ENCODE data around the gene LUZP1. TPM values are rescaled to one million over a fixed set of nuclear protein-coding genes. Genes with fewer than 3 reads are reported as not detected.

The LUZP1 gene
- total RNA-seq, 2 experiments from 2014 or later: 20.1 to 23.7 TPM

DNA sequence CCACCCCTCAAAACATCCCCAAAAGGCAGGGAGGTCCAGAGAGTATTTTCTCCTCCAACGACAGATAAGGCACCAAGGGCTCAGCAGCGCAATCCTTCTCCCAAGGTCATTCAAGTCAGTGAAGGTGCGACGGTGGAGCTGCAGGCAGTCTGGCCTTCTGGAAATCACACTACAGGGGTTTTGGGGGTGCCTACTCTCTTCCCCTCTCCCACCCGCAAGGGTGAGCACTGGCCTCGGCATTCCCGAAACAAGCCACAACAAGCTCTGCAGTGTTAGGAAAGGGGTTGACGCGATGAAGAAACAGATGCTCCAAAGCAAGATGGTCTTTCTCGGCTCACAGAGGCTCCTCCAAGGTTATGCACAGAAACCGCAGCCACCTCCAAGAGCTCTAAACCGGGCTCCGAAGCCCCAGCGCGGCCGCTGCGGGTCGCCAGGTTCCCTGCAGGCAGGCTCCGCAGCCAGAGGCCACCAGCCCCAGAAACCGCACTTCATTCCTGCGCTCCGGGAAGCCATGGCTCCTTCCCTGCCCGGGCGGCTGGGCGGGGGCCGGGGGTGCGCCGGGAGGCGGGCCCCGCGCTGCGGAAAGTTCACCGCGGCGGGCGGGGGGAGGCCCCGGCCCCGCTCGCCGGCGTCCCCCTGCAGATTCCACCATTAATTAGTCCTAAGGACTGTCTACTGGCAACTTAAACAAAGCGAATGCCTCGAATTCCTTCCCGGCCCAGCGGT is 1.1 kb downstream of the LUZP1 start:
- no peaks in the 10 kb centered on the region for H3K27me3 Mint-ChIP-seq
- H3K36me3 ChIP-seq (ENCODE audit: insufficient read depth, low read length): no peaks in the 10 kb centered on the region
- POLR2A ChIA-PET: interaction anchor here (1.0 to 2.3 kb wide), 6 partner anchors 16 to 67 kb away, joined by 3 to 12 read pairs (median 4); no protein-coding TSS in a partner anchor
- peaks cover 49% of the 10 kb centered on the region for H3K4me1 Mint-ChIP-seq (ENCODE audit: low read depth)
- H3K27ac ChIP-seq (ENCODE audit: low read depth in 1 of 2, low read length in 2 of 2): no peak overlapping the region
- TF ChIP-seq, protein P1, sequence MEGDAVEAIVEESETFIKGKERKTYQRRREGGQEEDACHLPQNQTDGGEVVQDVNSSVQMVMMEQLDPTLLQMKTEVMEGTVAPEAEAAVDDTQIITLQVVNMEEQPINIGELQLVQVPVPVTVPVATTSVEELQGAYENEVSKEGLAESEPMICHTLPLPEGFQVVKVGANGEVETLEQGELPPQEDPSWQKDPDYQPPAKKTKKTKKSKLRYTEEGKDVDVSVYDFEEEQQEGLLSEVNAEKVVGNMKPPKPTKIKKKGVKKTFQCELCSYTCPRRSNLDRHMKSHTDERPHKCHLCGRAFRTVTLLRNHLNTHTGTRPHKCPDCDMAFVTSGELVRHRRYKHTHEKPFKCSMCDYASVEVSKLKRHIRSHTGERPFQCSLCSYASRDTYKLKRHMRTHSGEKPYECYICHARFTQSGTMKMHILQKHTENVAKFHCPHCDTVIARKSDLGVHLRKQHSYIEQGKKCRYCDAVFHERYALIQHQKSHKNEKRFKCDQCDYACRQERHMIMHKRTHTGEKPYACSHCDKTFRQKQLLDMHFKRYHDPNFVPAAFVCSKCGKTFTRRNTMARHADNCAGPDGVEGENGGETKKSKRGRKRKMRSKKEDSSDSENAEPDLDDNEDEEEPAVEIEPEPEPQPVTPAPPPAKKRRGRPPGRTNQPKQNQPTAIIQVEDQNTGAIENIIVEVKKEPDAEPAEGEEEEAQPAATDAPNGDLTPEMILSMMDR (IDR thresholded peaks at IDR 0.05): no peak
- intact Hi-C loops (cut with DNase I, micrococcal nuclease): loop anchor here (1.0 to 10.0 kb wide), 4 partner anchors 50 to 197 kb away; partner anchors contain the start of genes KDM1A (in 1 of the 2) and ZNF436 (in 1 of the 2)
- H3K4me3 ChIP-seq (ENCODE audit: low read length): peak overlapping the region; percentile 87
- H3K27me3 ChIP-seq (ENCODE audit: control insufficient read depth in 1 of 2, insufficient read depth in 2 of 2, low read length in 2 of 2): no peaks in the 10 kb centered on the region
- CTCF ChIA-PET: interaction anchor here (0.9 to 3.9 kb wide), 5 partner anchors 17 to 68 kb away, joined by 3 to 23 read pairs (median 8); no protein-coding TSS in a partner anchor
- no peaks in the 10 kb centered on the region for H3K9me3 Mint-ChIP-seq
- H3K4me3 Mint-ChIP-seq: peak overlapping the region; percentile 91
- peak overlapping the region; percentile 53 for H3K27ac Mint-ChIP-seq
- peaks cover 25% of the 10 kb centered on the region for H3K4me1 ChIP-seq (ENCODE audit: insufficient read depth, low read length)
- H3K9me3 ChIP-seq (ENCODE audit: control insufficient read depth in 1 of 2, insufficient read depth in 1 of 2, low read length in 2 of 2): peaks cover 0 to 4% of the 10 kb centered on the region in 2 experiments
- no peaks in the 10 kb centered on the region for H3K36me3 Mint-ChIP-seq (ENCODE audit: low read depth)
- peak; percentile 17 for ATAC-seq (ENCODE audit: poor library complexity)
- DNase-seq: peak in 13 of 14 experiments; percentile 6 to 68 (median 22)

DNA sequence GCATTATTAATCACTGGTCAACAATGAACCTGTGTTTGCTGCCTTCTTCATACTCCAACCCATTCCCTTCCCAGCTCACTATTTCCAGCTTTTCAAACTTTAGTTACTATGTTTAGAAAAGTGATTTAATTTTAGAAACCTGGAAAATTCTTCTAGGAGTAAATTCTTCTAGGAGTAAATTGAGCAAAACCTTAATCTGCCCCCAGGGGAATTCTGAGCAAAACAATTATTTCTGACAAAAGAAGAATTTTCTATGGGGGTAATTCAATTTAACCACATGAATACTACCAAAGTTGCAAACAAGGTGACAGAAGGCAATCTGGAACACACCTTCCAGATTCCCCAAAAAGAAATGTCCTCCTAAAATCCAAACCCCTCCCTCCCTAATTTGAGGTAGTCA is 1.8 kb downstream of the LUZP1 start:
- no peak for ATAC-seq (ENCODE audit: poor library complexity)
- H3K4me1 ChIP-seq (ENCODE audit: insufficient read depth, low read length): peaks cover 25% of the 10 kb centered on the region
- Mint-ChIP-seq H3K27me3 (no peaks in the 10 kb centered on the region), H3K27ac (peak overlapping the region; percentile 53), H3K9me3 (no peaks in the 10 kb centered on the region), H3K4me3 (peak overlapping the region; percentile 91), H3K4me1 (ENCODE audit: low read depth) (peaks cover 53% of the 10 kb centered on the region), H3K36me3 (ENCODE audit: low read depth) (no peaks in the 10 kb centered on the region)
- ChIA-PET CTCF (interaction anchor here (0.9 to 3.9 kb wide), 4 partner anchors 17 to 67 kb away, joined by 3 to 23 read pairs (median 11); no protein-coding TSS in a partner anchor), POLR2A (interaction anchor here (2.1 to 2.3 kb wide), 3 partner anchors 48 to 64 kb away, joined by 6 to 12 read pairs (median 10); no protein-coding TSS in a partner anchor)
- TF ChIP-seq, protein P1 (IDR thresholded peaks at IDR 0.05): no peak
- H3K4me3 ChIP-seq (ENCODE audit: low read length): peak overlapping the region; percentile 87
- no peak overlapping the region for H3K27ac ChIP-seq (ENCODE audit: low read depth in 1 of 2, low read length in 2 of 2)
- intact Hi-C loops (cut with DNase I, micrococcal nuclease): loop anchor here (5.0 to 10.0 kb wide), 2 partner anchors 50 to 198 kb away; partner anchors contain the start of gene ZNF436 (in 1 of the 2)
- no peak for DNase-seq
- H3K27me3 ChIP-seq (ENCODE audit: control insufficient read depth in 1 of 2, insufficient read depth in 2 of 2, low read length in 2 of 2): no peaks in the 10 kb centered on the region
- H3K9me3 ChIP-seq (ENCODE audit: control insufficient read depth in 1 of 2, insufficient read depth in 1 of 2, low read length in 2 of 2): peaks cover 0 to 4% of the 10 kb centered on the region in 2 experiments
- no peaks in the 10 kb centered on the region for H3K36me3 ChIP-seq (ENCODE audit: insufficient read depth, low read length)

DNA sequence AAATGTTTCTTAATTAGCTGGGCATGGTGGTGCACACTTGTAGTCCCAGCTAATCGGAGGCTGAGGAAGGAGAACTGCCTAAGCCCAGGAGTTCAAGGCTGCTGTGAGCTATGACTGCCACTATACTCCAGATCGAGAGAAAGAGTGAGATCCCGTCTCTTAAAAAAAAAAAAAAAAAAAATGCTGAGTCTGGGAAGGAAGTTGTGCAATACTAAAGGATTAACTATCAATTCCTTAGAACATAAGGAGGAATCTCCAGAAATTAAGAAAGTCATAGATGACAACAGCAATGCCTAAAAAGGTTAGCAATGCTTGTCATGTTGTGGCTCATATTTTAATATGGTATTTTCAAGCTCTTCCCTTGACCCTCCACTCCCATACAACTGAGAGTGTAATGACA is 5.3 kb downstream of the LUZP1 start:
- no peaks in the 10 kb centered on the region for H3K9me3 Mint-ChIP-seq
- peaks cover 46% of the 10 kb centered on the region for H3K4me1 Mint-ChIP-seq (ENCODE audit: low read depth)
- CTCF ChIA-PET: interaction anchor here (1.4 to 2.4 kb wide), 2 partner anchors 21 to 65 kb away, joined by 3 to 10 read pairs; no protein-coding TSS in a partner anchor
- Histone ChIP-seq H3K4me3 (ENCODE audit: low read length) (no peak overlapping the region), H3K4me1 (ENCODE audit: insufficient read depth, low read length) (peaks cover 12% of the 10 kb centered on the region), H3K27me3 (ENCODE audit: control insufficient read depth in 1 of 2, insufficient read depth in 2 of 2, low read length in 2 of 2) (no peaks in the 10 kb centered on the region), H3K27ac (ENCODE audit: low read depth in 1 of 2, low read length in 2 of 2) (no peak overlapping the region), H3K36me3 (ENCODE audit: insufficient read depth, low read length) (no peaks in the 10 kb centered on the region), H3K9me3 (ENCODE audit: control insufficient read depth in 1 of 2, insufficient read depth in 1 of 2, low read length in 2 of 2) (no peaks in the 10 kb centered on the region)
- ATAC-seq (ENCODE audit: poor library complexity) (no peak), DNase-seq (no peak)
- H3K36me3 Mint-ChIP-seq (ENCODE audit: low read depth): no peaks in the 10 kb centered on the region
- no peaks in the 10 kb centered on the region for H3K27me3 Mint-ChIP-seq
- TF ChIP-seq, protein P1 (IDR thresholded peaks at IDR 0.05): no peak
- no peak overlapping the region for H3K4me3 Mint-ChIP-seq
- intact Hi-C loops (cut with DNase I, micrococcal nuclease): loop anchor here in 1 of 2 experiments (10.0 kb wide), 1 partner anchor 201 kb away; the partner anchor contains the start of gene ZNF436
- H3K27ac Mint-ChIP-seq: no peak overlapping the region
- POLR2A ChIA-PET: no interaction called here
